NCI-H1436 (cell line): ENCODE data around the gene IGFBP7.

Experiments
- DNase-seq: peaks from one replicate; lab custom pipeline; 2025; lab: John Stamatoyannopoulos, UW

IGFBP7 gene

DNA sequence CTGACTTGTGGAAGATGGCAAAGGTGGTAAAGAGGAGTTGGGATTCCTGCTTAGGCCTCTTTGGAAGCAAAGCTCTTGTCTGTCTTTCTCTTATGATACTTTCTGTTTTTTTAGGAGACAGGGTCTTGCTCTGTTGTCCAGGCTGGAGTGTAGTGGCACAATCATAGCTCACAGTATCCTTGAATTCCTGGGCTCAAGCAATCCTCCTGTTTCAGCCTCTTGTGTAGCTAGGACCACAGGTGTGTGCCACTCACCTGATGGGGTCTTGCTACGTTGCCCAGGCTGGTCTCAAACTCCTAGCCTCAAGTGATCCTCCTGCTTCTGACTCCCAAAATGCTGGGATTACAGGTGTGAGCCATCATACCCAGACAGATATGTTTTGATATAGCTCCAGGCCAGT, 19.3 kb upstream of the IGFBP7 start:
- no peak for DNase-seq

DNA sequence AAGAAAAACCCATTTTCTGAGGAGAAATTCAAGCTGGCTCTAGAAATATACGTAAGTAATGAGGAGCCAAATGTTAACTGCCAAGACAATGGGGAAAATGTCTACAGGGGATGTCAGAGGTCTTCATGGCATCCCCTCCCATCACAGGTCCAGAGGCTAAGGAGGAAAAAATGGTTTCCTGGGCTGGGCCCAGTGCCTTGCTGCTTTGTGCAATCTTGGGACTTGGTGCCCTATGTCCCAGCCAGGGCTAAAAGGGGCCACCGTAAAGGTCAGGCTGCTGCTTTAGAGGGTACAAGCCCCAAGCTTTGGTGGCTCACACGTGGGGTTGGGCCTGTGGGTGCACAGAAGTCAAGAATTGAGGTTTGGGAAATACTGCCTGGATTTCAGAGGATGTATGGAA, 17.2 kb upstream of the IGFBP7 start:
- DNase-seq, result no peak

DNA sequence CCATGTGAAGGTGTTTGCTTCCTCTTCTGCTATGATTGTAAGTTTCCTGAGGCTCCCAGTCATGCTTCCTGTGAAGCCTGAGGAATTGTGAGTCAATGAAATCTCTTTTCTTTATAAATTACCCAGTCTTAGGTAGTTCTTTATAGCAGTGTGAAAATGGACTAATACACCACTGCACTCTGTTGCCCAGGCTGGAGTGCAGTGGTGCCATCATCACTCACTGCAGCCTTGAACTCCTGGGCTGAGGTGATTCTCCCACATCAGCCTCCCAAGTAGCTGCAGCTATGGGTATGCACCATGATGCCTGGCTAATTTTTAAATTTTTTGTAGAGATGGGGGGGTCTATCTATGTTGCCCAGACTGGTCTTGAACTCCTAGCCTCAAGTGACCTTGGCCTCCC, 15.8 kb upstream of the IGFBP7 start:
- DNase-seq, result no peak

DNA sequence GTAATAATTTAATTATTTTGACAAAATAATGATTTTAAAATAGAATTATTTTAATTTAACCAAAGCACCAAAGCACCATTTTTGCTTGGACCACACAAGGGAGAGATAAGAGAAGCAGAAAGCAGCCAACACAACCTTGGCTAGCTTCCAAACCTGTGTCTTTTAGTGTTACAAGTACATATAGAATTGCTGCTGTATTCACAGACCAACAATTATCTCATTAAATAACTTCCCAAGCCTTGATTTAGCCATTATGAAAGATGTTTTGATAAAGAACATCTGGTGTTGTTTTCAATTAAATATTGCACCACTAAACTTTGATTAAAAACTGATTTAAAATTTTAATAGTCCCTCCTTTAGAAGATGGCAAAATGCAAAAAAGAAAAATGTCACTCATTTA, 14.0 kb upstream of the IGFBP7 start:
- DNase-seq, result no peak

DNA sequence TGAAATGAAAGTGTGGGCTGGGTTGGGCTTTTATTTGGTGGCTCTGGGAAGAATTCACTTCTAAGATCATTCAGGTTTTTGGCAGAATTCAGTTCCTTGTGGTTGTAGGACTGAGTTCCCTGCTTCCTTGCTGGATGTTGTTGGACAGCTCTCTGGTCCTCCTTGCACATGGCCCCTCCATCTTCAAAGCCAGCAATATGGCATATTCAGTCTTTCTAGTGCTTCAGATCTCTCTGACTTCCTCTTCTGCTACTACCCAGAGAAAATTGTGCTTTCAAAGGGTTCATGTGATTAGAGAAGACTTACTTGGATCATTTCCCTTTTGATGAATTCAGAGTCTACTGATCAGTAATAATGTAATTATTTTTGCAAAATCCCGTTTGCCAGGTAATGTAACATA, 12.8 kb upstream of the IGFBP7 start:
- no peak for DNase-seq

DNA sequence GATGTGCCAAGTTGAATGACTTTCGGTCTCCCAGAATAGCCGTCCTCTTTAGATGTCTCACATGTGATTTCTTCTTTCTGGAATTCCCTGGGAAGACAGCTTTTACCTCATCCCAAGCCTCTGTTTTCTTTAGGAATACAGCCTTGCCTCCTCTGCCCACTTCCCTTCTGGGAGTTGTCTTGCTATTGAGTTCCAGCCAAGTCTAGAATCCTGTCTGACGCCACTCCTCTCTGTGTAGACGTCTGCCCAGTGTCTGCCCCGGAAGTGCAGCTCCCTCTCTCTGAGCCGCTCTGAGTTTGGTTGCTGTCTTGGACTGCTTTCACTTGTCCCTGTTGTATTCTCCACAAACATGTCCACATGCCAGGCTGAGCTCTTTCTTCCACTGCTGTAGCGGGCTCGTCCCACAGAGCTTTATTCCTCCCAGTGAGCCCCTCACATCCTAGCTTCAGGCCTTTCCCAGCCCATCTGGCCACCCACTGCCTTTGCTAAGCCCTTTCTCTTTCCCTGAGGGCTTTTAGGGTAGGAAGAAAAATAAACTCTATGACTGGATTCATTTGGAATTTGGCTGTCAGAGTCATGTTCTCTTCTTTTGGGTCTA, 9.0 kb upstream of the IGFBP7 start:
- DNase-seq, result no peak

DNA sequence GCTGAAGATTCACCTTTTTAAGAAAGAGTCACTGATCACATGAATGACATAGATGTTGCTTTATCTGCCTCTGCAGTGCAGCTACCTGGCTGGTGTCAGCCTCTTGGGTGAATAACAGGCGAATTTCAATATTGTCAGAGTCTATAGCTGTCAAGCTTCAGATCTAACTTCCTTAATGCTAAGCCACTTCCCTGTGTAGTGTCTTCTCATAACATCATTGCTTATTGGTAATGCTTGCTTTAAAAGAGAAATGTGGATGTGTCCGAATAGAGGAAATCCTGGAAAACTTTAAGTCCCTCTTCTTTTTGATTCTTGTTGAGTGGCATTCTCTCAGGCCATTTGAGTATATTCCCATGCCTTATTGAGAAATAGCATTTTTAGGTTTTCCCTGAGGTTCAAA, 7.3 kb upstream of the IGFBP7 start:
- DNase-seq, result no peak

DNA sequence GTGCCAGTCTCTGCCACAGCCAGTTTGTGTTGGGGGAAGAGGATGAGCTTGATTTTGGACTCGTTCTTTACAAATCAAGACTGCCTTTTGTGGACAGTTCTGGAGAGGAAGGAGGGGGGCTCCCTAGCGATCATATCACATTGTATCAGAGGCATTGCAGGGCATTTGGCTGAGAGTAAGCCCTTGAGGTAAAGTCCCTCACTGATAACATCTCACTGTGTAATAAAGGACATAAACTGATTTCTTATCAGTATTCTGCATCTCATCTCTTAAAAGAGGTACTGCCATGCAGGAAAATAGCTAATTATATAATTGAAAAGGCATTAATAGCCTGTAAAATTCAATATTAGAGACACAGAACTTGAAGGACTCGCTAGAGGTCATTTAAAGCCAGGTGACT, 6.1 kb upstream of the IGFBP7 start:
- DNase-seq, result no peak

DNA sequence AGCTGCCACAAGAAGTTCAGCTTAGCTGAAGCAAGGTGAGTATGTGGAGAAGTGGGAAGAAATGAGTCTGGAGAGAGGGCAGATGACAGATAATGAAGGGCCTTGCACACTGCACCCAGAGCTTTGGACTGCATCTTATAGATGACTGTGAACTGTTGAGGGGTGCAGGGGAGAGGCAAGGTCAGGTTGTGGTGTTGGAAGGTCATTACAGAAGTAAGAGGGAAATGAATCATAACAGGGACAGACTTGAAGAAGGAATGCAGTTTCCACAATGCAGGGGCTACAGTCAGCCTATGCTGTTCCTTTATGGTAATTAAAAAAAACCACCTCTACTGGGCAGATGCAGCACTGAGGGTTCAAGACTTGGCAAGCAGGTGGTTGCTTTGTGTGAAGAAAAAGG, 4.8 kb upstream of the IGFBP7 start:
- no peak for DNase-seq

DNA sequence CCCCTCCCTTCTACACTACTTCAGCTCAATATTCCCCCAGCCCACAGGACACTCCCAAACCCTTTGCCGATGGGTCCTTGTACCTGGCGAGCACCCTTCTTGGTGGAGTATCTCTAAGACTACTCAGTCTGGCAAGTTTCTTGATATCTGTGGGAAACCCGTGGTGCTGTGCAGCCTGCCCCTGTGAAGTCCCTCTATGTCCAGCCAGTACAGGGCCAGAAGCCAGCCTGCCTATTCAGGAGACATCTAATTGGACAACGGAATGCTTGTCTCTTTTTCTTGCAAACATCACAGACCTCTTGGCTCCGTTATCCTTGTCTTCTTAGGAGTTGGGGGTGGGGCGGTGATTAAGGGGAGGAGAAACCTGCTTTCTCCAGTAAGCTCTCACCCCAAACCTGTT, 3.7 kb upstream of the IGFBP7 start:
- no peak for DNase-seq

DNA sequence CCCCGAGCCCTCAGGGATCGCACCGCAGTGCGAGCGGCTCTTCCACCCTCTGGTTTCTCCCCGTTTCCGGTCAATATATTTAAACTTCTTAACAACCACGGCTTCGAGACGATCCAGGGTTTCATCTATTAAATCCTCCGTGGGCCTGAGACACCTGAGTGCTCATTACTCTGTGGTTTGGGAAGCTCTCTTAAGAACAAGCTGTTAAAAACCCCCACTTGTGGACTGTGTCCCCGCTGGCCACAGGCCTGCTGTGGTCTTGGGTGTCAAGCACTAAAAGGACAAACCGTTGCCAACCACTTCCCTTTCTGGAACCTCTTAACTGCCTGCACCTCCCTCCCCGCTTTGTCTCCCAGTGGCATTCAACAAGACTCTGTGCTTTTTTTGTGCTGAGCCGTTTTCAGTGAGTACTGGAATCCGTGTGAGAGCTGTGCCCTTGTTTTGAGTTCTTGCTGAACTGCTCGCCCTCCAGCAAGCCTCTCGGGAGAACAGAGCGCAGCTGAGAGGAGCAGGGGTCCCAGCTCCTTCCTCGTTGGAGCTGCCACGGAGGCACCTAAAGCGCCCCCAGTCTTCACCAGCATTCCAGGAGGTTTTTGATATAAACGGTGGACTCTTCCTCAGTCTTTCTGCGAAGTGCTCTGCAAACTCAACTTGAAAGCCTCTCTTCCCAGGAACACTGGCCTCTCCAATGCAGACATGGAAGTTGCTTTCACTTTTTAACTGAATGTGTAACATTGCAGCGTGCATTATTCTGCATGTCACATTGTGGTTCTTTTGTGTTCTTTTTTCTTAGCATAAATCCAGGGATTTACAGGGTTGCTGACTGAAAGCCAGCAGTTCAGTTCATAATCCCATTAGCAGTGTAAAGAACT, 691 bp upstream of the IGFBP7 start:
- no peak for DNase-seq

DNA sequence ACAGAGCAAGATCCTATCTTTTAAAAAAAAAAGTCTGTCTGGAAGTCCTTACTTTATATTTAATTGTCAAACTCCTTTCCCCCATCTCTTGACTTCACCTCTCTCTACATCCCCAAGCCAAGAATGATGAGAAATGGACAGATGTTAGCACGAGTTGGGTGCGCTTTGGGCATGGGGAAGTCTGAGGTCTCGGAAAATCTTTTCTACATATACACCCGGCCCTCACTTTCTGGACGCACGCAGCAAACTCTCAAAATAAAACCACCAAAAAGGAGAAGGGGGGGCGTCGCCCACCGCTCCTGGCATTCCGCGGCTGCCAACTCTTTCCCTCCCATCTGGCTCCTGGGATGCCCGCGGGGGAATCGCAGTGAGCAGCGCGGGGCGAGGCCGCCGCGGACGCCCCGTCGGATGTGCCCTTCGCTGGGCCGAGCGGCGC, 756 bp downstream of the IGFBP7 start:
- no peak for DNase-seq

DNA sequence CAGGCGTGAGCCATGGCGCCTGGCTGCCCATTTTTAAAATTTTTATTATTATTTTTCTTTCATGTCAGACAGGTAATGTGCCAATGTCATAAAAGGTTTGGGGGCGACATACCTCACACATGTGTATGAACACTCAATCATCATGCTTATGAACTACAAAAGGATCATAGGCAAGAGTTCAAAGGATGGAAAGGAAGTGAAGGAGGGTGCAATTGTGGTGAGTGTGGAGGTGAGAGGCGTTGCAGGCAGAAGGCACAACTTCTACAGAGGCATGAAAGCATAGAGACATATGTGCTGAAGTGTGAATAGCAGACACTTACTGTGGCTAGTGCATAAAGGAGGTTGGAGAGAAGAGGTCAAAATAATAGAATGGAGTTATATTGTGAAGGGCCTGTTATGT, 4.0 kb downstream of the IGFBP7 start:
- DNase-seq, result no peak

DNA sequence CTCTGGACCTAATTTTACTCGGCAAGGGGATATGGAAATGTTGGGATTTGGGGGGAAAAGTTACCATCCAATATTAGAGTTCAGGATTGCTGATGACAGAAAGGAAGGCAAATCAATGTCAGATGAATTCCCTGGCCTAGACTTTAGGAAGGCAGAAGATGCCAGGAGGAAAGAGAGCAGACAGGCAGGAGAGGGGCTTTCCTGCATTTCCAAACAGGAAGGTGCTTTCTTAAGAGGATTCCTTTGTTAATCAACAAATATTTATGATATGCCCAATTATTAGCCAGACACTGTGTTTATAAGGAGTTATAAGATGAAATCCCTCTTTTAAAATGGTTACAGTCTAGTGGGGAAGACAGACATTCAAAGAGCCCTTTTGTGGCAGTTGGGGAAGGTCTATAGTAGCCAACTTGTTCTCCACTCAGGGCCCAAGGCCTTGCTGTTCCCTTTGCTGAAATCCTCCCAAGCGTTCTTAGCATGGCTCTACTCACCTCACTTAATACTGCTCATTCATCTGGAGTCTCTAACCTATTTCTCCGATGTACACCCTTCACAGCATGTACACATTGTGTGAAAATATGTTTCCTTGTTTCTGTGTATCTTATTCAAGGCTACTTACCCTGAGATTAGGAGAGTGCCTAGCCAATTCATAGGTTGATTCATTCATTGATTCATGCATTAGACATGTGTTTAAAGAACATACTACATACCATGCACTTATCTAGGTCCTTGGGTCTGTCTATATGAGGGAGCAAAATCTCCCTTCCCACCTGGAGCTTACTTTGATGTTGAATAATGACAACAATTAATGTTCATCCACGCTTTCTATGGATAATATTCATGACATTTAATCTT, 5.3 kb downstream of the IGFBP7 start:
- DNase-seq, result no peak

DNA sequence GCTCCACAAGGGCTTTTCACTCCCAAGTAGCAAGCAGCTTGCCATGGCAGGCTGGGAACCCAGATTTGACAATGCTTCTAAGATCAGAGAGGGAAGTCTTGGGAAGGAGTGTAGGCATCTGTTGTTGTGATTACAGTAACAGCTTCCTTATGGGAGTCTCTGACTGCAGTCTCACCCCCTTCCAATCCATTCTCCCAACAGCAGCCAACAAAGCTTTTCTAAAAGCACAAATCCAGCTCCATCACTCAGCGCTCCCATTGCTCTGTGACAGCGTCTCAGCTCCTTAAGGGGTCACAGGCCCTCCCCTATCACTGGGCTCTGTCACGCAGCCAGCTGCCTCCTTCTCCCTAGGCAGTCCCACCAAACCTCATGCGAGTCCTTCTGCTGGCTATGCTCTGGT, 7.1 kb downstream of the IGFBP7 start:
- no peak for DNase-seq

DNA sequence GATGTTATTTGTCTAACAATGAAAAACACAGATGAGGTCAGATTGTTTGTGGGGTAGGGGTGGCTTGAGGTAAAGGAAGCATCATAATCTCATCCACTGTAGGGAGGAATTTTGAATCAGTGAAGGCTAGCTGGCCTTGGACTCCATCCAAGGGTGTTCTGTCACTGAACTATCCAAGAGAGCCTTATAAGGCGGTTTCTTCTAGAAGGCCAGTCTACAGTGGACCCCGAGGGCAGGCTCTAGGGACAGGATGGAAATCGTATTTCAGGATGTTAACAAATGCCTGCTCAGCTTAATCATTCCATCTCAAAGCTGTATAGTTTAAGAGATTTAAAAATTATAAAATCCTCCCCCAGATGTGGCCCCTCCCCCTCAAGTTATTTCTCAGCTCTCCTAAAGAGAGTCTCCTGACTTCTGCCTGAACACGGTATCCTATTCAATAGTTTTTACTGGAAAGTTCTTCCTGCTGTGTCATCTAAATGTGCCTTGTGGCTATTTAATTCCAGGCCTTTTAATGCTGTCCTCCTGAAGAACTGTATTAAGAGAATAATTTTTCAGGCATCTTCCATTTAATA, 8.0 kb downstream of the IGFBP7 start:
- no peak for DNase-seq

DNA sequence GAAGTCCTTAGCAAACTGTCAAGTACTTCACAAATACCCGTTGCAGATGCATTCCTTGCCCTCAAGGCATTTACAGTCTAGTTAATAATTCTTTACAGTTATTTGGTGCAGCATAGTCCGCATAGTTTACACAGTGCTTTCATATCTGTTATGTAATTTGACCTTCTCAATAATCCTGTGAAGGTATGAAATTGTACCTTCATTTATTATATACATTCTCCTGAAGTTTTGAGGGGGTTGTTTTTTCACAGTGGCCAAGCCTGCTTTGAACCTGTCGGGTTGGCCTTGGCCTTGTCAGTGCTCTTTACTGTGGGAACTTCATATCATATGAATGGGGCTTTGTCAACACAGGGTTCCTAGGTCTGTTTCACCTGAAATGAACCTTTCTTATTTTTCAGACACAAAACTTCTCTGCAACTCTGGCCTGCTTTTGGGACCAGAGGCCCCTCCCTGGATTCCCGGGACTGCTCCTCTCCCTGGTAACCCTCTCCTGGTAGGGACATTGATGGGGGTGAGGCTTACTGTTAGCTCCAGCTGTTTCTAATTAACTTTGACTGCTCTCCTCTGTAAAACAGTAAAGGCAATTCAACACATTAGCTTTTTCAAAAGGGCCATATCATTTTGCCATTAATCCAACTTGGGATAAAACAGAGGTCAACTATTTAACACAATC, 9.1 kb downstream of the IGFBP7 start:
- no peak for DNase-seq

DNA sequence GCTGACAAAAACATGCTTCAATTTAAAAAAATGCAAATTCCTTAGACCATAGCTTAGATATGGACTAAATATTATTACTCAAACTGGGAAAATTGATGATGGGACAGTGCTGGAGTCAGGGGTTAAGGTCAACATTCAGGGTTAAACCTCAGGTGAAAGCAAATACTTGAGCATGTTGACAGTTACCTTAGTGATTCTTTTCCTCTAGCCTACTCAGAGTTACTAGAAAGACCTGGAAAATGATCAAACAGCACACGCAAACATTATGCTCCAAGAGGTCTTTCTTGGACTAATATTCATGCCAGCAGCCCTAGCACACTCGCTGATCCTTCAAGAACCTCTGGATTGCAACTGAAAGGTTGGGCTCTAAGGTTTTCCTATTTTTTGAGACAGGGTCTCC, 10.8 kb downstream of the IGFBP7 start:
- no peak for DNase-seq

DNA sequence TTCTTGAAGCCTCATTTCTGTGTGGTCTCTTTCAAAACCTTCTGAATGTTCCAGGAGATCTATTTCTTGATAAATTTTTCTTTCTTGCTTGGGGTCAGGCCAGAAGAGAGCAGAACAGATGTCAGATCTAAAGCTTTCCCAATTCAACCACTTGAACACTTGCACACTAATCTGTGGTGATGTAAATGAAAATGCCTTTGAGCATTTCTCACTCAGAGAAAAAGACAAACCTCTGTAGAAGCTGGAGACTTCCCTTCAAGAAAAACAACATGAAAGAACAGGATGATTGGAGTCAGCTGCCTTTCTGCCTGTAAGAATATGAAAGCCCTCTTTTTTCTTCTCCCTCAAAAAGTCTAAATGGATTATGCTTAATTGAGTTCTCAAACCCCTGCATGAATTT, 11.2 kb downstream of the IGFBP7 start:
- DNase-seq, result no peak

DNA sequence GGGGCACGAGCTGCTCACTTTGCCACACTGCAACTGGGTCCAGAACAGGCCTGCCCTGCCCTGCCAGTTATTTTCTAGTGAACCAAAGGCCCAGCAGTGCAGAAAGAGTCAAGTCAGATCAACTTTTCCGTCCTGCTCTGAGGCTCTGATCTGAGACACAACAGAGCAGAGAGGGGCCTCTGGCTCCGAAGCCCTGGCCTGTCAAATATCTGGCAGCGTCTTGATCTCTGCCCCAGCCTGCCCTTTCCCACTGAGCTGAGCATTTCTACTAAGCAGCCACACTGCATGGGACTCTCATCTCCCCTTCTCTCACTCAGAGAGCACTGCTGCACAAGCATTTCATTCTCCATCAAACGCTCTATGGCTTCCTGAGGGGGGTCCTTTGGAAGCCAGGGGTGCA, 11.8 kb downstream of the IGFBP7 start:
- DNase-seq, result no peak

DNA sequence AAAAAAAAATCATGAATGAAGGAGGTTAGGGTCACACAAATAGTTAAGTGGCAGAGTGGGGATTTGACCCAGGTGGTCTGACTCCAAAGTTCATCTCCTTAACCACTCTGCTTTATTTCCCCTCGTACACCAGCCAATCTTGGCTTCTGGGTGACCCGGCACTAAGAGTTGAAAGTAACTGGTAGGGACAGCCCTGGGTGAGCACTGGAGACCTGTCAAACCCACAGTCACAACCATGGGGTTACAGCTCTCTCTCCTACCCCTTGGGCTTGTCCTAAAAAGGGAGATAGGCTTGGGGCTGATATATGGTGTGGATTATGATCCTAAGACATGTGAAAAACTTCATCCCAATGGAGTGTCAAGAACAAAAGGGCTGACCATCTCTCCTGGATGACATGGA, 12.5 kb downstream of the IGFBP7 start:
- DNase-seq, result no peak

DNA sequence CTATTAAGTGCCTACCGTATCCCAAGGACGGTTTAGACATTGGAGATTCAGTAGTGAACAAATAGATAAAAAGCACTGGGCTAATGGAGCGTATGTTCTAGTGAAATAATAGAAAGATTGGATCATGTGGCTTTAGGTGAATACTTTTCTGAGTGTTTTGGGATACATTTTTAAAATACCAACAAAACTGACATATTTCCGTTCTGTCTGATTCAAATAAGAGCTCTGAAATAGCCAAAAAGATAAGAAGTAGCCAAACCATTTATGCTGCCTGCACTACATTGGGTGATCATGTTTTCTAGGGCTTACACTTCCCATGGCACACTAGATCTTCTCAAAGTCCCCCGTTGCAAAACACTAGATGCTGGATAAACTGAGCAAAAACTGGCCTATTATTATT, 14.2 kb downstream of the IGFBP7 start:
- DNase-seq, result no peak
